Measurements from ENCODE around the gene NPR2. TPM values are rescaled to one million over a fixed set of nuclear protein-coding genes. Genes with fewer than 3 reads are reported as not detected.

NPR2 gene
- total and polyA plus RNA-seq, 2 of the 13 experiments (the other 11 are each of a cell fraction or from before 2014, with no cell fraction given): 7.4 to 9.4 TPM

DNA sequence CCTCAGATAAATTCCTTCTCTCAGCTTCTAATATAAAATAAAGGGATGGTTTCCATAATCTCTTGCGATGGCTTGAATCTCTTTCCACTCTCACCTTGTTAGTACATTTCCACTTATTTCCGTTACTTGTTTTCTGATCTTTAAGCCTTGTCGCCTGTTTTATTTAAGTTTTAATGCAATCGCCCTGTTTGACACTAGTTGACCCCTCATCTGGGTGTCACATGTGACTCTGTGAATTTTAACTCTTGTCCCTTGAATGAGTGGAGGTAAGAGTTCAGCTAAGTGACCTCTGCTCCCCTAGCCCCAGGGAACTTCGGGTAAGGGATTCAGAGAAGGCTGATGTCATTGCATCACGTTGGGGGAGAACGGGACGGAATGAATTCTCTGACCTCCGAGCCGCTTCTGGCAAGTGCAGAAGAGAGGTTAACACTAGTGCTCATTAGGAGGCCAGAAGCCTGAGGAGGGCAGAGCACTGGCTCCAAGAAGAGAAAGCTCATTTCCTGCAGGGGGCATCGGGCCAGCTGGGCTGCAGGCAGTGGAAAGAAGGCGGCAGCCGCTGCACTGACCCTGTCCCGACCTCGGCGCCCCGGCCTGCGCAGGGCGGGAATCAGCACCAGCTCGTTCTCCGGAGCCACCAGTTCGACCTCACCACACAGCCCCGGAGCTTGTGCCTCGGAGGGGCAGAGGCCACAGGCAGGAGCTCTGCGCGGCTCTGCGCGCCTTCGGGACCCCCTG lies 22.9 kb downstream of the NPR2 start (continued):
- TF ChIP-seq ZNF607 (CRISPR knock-in tag; IDR thresholded peaks at IDR 0.05; ENCODE audit: borderline replicate concordance): 0 out of 2 replicates have a peak, but pooled peaks have one; percentile 13
- peak; percentile 68; the same call in 1 of the 2 replicates for TF ChIP-seq ZNF816 (CRISPR knock-in tag; IDR thresholded peaks at IDR 0.05; ENCODE audit: borderline replicate concordance)
- no peak for TF ChIP-seq SETDB1 (CRISPR knock-in tag; IDR thresholded peaks at IDR 0.05; ENCODE audit: borderline replicate concordance)
- no peak for TF ChIP-seq SATB2 (CRISPR knock-in tag; IDR thresholded peaks at IDR 0.05)
- TF ChIP-seq, protein P1, sequence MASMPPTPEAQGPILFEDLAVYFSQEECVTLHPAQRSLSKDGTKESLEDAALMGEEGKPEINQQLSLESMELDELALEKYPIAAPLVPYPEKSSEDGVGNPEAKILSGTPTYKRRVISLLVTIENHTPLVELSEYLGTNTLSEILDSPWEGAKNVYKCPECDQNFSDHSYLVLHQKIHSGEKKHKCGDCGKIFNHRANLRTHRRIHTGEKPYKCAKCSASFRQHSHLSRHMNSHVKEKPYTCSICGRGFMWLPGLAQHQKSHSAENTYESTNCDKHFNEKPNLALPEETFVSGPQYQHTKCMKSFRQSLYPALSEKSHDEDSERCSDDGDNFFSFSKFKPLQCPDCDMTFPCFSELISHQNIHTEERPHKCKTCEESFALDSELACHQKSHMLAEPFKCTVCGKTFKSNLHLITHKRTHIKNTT (CRISPR knock-in tag; IDR thresholded peaks at IDR 0.05): no peak
- TF ChIP-seq SSRP1 (CRISPR knock-in tag; IDR thresholded peaks at IDR 0.05): no peak
- TF ChIP-seq ZNF33B (CRISPR knock-in tag; IDR thresholded peaks at IDR 0.05): no peak; the same call in 1 of the 2 replicates
- TF ChIP-seq HMG20A (CRISPR knock-in tag; IDR thresholded peaks at IDR 0.05; ENCODE audit: borderline replicate concordance): 0 out of 2 replicates have a peak, but pooled peaks have one; percentile 17
- TF ChIP-seq PHF20 (CRISPR knock-in tag; IDR thresholded peaks at IDR 0.05): no peak; the same call in 1 of the 2 replicates
- TF ChIP-seq PCBP2 (optimal IDR thresholded peaks at IDR 0.05; ENCODE audit: low read depth, low read length, poor library complexity, severe bottlenecking): no peak
- TF ChIP-seq, protein P2, sequence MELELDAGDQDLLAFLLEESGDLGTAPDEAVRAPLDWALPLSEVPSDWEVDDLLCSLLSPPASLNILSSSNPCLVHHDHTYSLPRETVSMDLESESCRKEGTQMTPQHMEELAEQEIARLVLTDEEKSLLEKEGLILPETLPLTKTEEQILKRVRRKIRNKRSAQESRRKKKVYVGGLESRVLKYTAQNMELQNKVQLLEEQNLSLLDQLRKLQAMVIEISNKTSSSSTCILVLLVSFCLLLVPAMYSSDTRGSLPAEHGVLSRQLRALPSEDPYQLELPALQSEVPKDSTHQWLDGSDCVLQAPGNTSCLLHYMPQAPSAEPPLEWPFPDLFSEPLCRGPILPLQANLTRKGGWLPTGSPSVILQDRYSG (CRISPR knock-in tag; IDR thresholded peaks at IDR 0.05): no peak; the same call in 1 of the 2 replicates
- no peak for TF ChIP-seq ISX (CRISPR knock-in tag; conservative IDR thresholded peaks at IDR 0.05)
- TF ChIP-seq ZZZ3 (CRISPR knock-in tag; IDR thresholded peaks at IDR 0.05; ENCODE audit: borderline replicate concordance): no peak
- TF ChIP-seq ZNF274 (CRISPR knock-in tag; IDR thresholded peaks at IDR 0.05): no peak
- TF ChIP-seq, protein P3, sequence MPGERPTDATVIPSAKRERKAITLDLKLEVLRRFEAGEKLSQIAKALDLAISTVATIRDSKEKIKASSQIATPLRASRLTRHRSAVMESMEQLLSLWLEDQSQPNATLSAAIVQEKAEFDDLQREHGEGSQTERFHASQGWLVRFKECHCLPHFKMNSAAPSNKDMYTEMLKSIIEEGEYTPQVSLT (CRISPR knock-in tag; IDR thresholded peaks at IDR 0.05; ENCODE audit: borderline replicate concordance, low read depth): no peak; the same call in 1 of the 2 replicates
- no peak for TF ChIP-seq KLF15 (CRISPR knock-in tag; IDR thresholded peaks at IDR 0.05; ENCODE audit: borderline replicate concordance)
- TF ChIP-seq ZNF225 (CRISPR knock-in tag; IDR thresholded peaks at IDR 0.05): no peak
- TF ChIP-seq ZNF34 (CRISPR knock-in tag; IDR thresholded peaks at IDR 0.05; ENCODE audit: borderline replicate concordance): 0 out of 2 replicates have a peak, but pooled peaks have one; percentile 32
- TF ChIP-seq ZNF3 (CRISPR knock-in tag; IDR thresholded peaks at IDR 0.05): no peak
- TF ChIP-seq NCOR1 (IDR thresholded peaks at IDR 0.05; ENCODE audit: borderline replicate concordance, low read length): no peak
- peak; percentile 28; the same call in 1 of the 2 replicates for TF ChIP-seq ZNF333 (CRISPR knock-in tag; IDR thresholded peaks at IDR 0.05; ENCODE audit: borderline replicate concordance)
- no peak for TF ChIP-seq NFKBIZ (CRISPR knock-in tag; IDR thresholded peaks at IDR 0.05)
- TF ChIP-seq, protein P4, sequence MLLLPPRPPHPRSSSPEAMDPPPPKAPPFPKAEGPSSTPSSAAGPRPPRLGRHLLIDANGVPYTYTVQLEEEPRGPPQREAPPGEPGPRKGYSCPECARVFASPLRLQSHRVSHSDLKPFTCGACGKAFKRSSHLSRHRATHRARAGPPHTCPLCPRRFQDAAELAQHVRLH (CRISPR knock-in tag; IDR thresholded peaks at IDR 0.05; ENCODE audit: borderline replicate concordance, low read depth): peak; percentile 13; the same call in 1 of the 2 replicates
- no peak for TF ChIP-seq HCFC1 (IDR thresholded peaks at IDR 0.05; ENCODE audit: low read depth, low read length)
- TF ChIP-seq SRSF4 (IDR thresholded peaks at IDR 0.05; ENCODE audit: low read depth, low read length, poor library complexity, severe bottlenecking): no peak
- TF ChIP-seq, protein P5, sequence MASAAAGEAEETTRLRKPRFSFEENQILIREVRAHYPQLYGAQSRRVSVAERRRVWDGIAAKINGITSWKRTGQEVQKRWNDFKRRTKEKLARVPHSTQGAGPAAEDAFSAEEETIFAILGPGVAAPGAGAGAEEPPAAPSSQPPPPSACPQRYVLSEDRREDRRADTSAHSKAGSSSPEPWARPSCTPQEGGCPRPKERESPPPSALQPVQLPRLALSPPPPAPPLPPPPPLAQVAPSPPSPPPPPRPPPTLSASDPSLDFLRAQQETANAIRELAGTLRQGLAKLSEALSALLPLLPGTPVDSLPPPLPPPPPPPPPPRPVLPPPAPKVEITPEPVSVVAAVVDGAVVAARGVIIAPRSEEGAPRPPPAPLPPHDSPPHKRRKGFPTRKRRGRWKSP (CRISPR knock-in tag; IDR thresholded peaks at IDR 0.05): peak; percentile 7; the same call in 1 of the 2 replicates
- TF ChIP-seq BRCA1 (CRISPR knock-in tag; IDR thresholded peaks at IDR 0.05): no peak
- TF ChIP-seq CHD2 (IDR thresholded peaks at IDR 0.05; ENCODE audit: low read depth, low read length): no peak
